NCI-H2196 treated with DMSO at 0.1 percent for 48 hours (cell line): ENCODE data around the gene SAMSN1.

Experiments
- DNase-seq: peaks from one replicate; lab custom pipeline; 2025; ENCODE audit not compliant: unreplicated experiment; lab: John Stamatoyannopoulos, UW

The SAMSN1 gene

DNA sequence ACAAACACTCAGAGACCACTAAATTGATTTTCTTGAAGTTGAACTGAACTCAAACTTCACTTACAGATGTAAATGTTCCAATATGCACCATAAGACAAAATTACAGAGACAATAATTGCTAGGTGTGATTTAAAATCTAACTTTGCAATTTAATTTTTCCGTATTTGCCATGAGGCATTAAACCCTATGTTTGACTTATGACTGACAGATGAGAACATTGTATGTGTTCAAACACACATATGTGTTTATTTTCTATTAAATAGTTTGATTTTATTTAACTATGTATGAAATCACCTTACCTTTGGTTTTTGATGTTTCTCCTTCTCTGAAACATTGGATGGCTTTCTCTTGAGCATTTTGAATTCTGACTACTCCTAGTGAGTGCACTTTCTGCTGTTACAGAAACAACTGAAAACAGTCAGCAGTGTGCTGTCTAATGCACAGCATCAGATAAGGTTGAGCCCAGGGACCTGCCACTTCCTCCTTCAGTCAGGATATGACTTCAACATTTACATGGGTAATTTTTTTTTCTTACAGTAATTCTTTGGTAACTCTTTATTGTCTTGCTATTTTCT is at the start of gene SAMSN1:
SAMSN1 (minus strand) TSS at position 410 of the 575 bp plus-strand sequence; CDS start at position 356, 54 bp downstream.
- no peak for DNase-seq

DNA sequence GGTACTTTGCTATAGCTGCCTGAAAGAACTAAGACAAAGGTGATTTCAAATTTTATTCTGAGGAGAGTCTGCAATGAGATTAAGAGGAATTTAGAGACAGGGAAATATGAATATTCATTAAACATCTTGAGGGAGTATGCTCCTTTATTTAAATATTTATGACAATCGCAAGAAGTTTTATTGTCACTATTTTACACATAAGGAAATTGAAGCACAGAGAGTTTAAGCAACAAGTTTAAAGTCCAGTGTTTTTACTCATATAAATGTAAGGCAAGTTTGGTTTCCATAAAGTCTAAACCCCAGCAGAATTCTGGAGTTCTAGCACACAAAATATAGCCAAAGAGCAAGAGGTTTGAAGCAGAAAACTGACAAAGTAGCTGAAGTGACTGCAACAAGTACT is 49.3 kb upstream of the SAMSN1 start:
- DNase-seq, result no peak

DNA sequence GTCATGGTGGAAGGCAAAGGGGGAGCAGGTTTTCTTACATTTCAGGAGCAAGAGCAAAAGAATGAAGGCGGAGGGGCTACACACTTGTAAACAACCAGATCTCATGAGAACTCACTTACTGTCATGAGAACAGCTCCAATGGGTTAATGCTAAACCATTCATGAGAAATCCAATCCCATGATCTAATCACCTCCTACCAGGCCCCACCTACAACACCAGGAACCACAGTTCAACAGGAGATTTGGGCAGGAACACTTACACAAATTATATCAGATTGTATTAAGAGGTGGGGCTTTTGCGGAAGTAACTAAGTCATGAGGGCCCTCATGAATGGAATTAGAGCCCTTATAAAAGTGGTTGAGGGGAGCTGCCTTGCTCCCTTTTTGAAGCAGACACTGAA is 48.9 kb upstream of the SAMSN1 start:
- DNase-seq, result no peak

DNA sequence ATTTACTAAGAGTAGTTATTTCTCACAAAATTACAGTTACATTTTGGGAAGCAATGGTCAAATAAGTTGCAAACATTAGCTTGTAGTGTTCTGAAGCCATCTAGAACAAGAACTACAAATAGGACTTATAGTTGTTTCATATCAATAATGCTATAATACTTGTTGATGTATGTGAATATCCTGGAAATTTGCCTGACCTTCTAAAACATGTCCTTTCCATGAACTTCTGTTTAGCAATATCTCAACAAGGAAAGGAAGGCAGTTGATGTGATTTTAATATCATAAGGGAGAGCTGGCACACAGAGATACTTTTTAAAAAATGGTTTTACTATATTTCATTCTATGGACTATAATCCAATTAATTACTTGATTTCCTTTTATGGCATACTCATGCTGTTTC is 47.1 kb upstream of the SAMSN1 start:
- DNase-seq, result no peak

DNA sequence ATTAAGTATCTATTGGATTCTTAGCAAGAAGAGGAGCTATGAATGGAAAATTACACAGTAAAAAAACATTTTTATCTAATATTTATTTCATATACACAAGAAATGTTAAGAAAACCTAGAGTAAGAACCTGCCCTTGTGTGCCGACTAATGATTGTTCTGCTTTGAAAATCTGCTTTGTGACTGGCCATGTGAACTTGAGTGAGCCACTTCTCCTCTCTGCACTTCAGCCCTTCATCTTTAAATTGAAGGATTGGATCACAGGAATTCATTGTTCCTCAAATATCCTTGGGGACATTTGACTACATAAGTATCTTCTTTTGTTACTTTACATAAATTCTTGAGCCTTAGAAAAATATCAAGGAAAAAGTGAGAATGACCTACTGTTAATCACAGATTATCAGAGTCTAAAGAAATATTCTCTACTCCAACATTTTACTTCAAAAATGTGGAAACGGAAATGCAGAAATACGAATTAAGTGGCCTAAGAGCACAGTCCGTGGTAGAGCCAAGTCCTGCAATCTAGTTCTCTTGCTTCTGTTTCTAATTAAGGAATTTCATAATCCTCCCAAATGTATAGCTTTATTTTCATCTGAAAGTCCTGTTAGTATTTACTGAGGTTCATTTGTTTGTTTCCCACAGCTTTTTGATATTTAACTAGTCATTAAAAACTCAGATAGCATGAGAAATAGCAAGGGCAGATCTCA is 46.3 kb upstream of the SAMSN1 start:
- no peak for DNase-seq

DNA sequence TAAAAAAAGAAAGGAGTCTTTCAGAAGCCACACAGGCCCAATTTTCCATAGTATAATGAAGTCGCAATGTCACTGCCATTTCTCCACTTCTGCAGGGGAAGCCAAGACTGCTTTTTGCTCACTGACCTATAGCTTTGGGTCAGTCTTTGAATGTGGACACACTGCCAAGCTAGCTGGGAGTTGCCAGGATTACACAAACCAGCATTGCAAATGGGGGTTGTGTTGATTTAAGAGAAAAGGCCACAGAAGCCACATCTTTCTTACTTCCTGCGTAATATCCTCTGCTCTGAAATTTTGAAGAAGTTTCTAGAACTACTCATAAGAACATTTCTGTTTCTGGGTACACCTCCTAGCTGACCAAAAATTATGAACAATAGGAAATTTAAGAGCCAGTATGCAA is 45.8 kb upstream of the SAMSN1 start:
- DNase-seq, result no peak

DNA sequence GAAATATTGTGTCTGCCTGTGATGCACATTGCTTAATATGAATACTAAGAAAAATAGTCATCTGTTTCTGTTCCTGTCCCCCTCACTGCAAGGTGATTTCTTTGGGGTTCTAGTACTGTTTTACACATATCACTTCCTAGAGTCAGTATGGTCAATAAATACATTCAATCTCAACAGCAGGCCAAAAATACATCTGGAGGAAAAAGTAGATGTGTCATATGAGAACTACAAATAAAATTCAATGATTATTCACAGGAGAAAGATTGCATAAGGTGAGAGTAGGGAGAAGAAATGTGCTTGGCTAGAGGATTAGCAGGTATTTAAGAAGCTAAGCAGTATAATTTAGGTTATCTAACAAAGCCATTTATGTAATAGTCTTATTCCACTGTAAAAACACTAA is 45.3 kb upstream of the SAMSN1 start:
- DNase-seq, result no peak

DNA sequence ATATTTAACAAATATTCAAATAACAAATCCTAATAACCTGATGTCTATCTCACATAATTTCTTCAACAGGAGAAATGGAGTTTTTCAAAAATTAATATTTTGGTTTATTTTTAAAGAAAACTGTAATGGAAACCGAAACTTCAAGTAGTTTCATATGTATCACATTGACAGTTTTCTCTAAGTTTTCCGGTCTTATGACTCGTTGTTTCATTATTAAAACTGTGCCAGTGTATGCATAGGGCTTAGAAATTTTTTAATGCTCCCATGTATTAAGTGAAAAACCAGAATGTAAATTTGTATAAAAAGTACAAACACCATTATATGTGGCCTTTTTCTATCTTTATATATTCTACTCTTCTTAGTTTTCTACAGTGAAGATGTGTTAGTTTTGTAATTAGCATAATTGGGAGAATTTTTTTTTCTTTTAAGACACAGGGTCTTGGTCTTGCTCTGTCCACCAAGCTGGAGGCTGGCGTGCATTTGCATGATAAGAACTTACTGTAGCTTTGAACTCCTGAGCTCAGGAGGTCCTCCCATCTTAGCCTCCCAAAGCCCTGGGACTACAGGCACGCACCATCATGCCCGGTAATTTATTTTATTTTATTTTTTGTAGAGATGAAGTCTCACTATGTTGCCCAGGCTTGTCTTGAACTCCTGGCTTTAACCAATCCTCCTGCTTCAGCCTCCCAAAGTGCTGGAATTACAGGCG is 43.9 kb upstream of the SAMSN1 start:
- DNase-seq, result no peak

DNA sequence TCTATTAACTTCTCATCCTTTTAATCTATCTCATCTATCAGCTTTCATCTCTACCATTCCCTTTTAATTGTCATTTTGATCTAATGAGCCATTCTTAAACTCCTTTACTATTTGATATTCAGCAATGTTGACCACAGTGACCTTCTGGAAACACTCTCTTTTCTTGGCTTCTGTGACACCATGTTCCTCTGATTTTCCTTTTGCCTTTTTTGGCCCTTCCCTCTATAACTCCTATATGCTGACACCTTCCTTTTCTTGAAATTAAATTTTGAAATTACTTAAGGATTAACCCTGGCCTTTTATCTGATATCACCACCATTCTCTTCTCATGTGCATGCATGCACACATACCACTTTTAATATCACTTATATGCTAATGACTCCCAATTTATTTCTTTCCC is 41.2 kb upstream of the SAMSN1 start:
- no peak for DNase-seq

DNA sequence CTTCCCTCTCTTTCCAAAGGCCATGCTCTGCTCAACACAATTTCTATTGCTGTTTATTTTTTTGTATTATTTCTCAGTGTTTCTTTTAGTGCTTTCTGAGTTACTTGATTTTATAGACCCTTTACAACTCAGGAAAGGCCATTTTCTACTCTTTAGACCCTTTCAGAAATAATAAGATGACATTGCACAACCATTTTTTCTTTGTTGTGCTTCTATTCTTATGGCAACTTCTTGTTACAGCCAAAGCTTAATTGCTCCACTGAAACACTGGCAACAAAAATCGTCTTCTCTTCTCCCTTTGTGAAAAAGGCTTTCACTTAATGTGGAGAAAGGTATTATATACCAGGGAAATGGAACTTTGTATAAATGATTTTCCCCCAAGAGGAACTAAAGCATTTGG is 39.0 kb upstream of the SAMSN1 start:
- no peak for DNase-seq

DNA sequence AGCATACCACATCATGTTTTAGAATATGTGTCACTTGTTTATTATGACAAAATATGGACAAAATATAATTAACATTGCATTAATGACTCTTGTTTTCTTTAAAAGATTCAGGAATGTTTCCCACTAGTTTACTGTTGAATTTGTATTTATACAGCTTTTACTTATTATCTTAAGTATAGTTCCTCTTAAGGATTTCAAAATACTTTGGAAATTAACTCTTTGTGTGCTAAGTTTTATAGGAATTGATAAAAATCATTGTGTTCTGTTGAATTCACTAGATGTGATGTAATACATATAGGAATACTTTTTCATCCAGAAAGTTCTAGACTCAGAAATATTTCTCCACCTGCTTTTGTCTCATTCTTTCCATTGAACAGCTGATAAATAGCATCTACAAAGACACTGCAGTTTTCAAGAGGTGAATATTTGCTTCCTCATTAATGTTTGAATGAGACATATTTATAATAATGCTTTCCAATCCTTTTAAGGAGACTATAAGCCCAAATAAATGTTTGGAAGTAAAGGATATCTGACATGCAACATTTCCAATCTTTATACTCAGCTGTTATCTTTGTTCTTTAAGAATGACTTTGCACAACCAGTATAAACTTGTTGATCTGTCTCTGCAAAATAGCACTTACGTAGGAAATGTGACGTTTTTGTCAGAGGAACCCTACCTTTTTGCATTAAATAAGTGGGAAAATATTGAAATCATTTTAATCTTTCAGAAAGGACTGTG is 38.4 kb upstream of the SAMSN1 start:
- DNase-seq, result no peak

DNA sequence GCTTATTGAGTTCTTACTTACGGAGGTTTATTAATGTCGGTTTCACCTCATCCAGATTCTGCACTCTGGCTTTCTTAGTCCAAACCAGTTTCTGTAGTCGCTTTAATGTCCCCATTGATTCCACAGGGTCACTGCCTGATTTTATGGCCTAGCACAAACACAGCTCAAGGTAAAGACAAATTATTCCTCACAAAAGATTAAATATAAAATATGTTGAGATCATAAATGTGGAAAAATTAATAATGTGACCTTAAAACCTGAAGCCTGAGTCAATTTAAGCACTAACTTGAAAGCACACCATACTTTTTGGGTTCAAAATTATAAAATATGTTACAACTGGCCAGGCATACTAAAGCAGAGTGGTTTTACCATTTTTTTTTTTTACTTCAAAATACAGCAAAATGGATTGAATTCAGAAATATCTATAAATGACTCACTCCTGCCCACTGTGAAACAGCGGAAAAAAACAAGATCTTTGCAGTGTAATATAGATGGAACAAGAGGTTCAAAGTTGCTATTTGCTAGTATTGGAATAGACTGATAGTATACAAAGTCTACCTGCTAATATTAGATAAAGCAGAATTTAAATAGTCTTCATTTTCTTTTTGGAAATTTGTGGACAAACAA is 37.6 kb upstream of the SAMSN1 start:
- DNase-seq, result no peak

DNA sequence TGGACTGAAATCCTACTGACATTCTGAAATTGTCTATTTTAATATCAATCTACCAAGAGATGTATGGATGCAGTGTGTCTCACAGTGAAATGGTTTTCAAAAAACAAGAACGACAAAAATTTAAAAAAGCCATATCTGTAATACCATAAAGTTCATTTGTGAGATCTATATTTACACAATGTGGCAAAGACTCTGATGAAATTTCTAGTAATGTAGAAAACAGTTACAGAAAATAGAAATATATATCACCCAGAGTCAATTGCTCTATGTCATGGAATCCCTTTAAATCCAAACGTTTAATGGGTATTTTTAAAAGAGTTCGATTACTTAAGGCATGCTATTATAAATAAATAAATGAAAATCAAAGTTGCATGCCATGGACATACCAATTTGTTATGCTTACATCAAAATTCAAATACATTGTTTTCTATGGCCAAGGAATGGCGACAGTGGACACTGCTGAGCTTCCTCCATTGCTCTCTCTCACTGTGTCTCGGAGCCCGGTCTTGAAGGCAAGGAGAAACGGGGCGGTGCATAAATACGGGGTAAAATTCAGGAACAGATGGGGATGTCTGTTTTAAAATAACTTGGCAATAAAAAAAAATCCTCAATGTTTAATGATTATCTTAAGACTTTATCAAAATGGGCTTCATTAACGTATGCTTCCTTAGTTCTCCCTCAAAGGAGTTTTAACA is 37.0 kb upstream of the SAMSN1 start:
- DNase-seq, result no peak

DNA sequence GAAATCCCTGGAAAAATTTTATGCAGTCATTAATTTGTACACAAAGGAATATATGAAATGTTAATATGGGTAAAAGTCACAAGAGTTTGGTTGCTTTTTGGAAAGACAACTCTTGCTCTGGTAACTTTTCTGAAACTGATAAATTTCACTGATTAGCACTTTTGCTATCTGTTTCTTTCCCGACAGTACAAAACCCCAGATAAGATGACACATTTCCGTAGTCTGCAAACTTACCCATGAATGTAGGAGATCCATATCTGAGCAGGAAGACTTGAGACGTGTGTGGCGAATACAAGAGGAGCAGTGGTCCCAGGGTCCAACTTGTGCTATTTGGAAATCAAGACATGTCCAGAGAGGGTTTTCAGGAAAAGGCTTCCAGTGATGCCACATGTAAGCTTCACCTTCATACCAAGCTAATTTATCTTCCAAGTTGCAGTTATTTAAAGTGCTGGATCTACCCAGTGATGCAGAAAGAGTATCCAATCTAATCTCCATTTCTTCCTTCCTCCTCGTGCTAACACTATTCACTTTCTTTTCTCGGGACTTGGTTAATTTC is 35.9 kb upstream of the SAMSN1 start:
- no peak for DNase-seq

DNA sequence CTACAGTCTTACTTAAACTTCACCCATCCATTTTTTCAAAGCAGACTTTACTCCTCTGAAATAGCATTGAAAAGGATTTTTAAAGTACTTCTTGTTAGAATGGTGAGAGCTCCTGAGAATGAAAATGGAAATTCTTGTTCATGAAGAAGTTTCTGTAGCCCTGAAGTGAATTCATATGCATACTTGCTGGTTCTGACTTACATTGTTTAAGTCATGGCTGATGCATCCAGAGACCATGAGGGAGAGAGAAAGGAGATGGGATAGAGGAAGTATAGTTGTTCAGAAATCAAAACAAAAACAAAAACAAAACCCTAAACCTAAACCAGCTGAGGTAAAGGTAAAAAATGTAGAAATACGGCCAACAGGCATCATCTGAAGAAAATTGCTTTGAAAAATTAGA is 27.1 kb upstream of the SAMSN1 start:
- DNase-seq, result no peak

DNA sequence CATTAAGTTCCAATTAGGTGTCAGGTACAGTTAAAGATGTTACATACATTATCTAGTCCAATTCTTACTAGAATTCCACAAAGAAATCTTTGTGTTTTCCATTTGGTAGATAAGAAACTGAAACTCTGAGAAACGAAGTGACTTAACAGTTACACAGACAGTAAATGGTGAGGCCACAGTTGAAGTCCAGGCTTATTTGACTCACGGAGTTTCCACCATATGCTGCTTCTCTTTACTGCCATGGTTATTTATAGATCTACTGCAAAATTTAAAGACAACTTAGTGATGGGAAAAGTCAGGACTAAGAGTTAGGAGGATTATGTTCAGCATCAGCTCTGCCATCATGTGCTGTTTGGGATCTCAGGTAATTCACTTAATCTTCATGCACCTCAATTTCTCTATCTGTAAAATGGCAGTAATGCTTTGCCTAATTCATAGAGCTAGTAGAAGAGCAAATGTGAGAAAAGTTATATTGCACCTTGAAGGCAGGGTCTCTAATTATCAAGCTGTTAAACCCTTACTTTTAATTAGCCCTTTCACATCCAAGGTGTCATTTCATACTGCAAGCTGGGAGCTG is 26.2 kb upstream of the SAMSN1 start:
- no peak for DNase-seq

DNA sequence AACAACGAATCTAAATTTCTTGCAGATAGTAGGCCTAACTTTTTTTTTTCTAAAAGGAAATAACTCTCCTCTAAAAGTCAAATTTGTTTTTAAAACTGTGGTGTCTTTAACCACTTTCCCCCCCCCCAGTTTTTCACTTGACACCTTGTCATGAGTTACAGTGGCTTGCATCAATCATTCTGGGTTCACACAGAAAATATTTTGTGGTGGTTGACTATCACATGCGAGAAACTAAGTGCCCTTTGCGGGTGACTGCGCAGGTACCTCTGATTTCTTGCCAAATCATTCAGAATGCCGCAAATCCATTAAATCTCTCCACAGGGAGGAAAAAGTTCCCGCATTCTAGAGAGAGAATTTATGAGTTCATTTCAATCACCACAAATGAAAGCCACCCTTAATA is 23.8 kb upstream of the SAMSN1 start:
- no peak for DNase-seq

DNA sequence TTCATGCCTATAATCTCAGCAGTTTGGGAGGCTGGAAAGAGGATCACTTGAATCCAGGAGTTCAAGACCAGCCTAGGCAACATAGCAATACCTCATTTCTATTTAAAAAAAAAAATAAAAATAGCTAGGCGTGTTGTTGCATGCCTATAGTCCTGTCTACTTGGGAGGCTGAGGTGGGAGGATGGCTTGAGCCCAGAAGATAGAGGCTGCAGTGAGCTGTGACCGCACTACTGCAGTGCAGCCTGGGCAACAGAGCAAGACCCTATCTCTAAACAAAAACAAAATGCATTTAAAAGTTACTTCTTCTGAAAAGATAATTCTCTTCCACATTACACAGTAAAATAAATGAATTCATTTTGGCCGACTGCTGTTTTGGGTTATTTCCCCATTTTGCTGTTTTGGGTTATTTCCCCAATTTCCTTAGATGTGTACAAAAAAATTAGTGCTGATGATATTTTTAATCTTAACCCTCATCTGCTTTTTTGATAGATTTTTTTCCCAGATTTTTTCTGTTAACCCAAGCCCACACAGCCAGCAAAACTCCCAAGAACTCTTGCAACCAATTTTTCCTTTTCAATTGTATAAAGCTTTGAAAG is 23.0 kb upstream of the SAMSN1 start:
- no peak for DNase-seq
